Stimulated activated CD4-positive, alpha-beta T cell treated with anti-CD3 and anti-CD28 coated beads, Interleukin-12 subunit alpha, Interleukin-12 subunit beta, amount 100 ng/mL, for 24 hours (primary cell): ENCODE results near the gene AP2A2.

Experiments used
- DNase-seq, 2 experiments: peaks; one replicate each; pipeline ENCODE4 v3.0.0-alpha.2; 2020; ENCODE audit warnings: low read depth in 2 of 2

The AP2A2 gene

GRCh38 chr11:924406-925157, 1.1 kb upstream of the AP2A2 start:
- DNase-seq: no peak

DNA sequence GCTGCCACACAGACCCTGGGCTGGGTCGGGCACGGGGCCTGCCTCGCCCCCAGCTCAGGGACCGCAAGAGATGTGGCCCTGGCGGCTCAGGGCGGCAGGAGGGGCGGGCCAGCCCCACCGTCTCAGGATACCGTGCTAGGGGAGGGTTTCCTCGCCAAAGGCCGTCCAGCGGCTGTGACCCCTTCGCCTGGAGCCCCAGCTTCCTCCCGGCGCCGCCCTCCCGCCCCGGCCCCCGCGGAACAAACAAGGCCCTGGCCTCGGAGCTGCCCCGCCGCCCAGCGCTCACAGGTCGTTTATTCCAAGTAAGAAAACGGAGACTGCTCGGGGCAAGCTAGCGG, 543 bp upstream of the AP2A2 start:
- DNase-seq: no peak

DNA sequence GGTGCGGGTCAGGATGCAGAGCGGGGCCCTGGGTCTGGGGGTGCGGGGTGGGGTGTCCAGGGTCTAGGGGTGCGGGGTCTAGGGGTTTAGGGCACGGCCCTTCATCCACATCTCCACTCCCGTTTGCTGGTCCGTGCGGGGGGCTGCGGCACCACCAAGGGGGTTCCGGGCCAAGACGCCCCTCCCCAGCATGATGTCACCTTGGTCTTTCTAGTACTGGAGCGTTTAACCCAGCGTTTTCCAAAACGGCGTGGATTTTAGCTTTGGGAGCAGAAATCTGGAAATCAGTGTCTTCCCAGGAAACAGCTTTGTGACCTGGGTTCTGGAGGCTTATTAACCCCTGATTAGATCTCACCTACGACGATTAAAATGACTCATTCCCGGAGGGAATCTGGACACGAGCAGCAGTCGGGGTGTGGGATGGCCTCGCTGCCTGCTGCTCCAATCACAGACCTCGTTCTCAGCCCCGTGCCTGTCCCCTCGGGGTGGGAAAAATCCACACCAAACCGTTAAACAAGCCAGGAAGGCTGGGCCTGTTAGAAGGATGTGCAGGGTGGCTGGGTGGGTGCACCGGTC, 759 bp downstream of the AP2A2 start:
- DNase-seq: no peak

DNA sequence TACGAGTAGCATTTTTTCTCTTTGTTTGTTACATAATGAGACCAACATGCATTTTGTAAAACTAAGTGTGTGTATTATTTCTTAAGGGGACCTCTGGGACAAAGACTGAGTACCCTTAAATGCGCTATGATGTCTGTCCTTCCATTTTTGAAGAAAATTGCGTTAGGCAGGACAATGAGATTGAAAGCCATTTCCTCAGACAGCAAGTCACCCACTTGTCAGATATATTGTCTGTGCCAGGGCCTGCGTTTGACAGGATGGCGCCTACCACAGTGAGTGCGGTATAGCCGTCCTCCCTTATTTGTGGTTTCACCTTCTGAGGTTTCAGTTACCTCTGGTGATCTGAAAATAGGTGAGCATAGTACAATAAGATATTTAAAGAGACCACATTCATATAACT, 2.2 kb downstream of the AP2A2 start:
- no peak for DNase-seq

- DNase-seq: no peak
Observed at GRCh38 chr11:928786-929185, 3.1 kb downstream of the AP2A2 start.

- no peak for DNase-seq
Observed at GRCh38 chr11:929405-929804, 3.7 kb downstream of the AP2A2 start.

- DNase-seq: no peak
Observed at GRCh38 chr11:931385-931784, 5.7 kb downstream of the AP2A2 start.

- DNase-seq: no peak
Observed at GRCh38 chr11:932435-932834, 6.8 kb downstream of the AP2A2 start.

- DNase-seq: no peak
Observed at GRCh38 chr11:933142-933851, 7.6 kb downstream of the AP2A2 start.

GRCh38 chr11:933936-934335, 8.3 kb downstream of the AP2A2 start:
- DNase-seq: no peak

DNA sequence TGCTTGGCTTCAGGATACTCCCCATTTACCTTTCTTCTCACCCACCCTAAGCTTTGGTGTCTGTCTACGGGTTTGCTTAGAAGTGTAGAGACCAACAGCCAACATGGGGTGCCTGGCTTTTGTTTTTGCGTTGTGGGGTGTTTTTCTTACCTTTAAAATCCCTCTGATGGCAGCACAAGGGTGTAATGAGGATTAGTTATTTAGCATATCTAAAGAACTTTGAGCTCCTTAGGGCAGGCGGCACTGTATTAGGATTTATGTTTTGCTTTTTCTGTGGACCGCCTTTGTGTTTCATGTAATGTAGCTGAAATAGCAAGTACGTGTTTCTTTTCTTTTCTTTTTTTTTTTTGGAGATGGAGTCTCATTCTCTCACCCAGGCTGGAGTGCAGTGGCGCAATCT, 8.9 kb downstream of the AP2A2 start:
- no peak for DNase-seq

DNA sequence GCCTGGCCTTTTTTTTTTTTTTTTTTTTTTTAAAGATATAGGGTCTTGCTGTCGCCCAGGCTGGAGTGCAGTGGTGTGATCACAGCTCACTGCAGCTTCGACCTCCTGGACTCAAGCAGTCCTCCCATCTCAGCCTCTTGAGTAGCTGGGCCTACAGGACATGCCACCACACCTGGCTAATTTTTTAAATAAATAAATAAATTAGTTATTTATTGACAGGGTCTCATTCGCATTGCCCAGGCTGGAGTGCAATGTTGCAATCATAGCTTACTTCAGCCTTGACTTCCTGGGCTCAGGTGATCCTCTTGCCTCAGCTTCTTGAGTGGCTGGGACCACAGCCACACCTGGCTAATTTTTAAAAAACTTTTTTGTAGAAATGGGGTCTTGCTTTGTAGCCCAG, 10.5 kb downstream of the AP2A2 start:
- no peak for DNase-seq

DNA sequence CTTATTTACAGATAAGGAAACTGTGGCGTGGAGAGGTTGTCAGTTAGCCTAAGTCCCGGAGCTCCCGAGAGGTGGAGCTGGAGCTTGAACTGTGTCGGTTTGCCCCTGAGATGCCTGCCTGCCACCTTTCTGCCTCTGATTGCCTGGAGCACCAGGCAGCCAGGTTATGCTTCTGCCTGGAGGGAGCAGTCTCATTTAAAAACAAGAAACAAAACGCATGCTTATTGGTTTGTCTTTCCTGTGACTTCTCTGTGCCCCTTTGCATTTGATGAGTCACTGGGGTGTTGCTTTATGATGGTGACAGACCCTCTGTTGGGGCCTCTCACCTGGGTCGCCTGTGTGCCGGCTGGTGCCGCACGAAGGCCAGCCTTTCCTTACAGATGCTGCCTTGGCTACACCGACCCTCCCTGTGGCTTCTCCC, 12.2 kb downstream of the AP2A2 start:
- no peak for DNase-seq

GRCh38 chr11:940496-941135, 14.9 kb downstream of the AP2A2 start:
- DNase-seq: no peak

DNA sequence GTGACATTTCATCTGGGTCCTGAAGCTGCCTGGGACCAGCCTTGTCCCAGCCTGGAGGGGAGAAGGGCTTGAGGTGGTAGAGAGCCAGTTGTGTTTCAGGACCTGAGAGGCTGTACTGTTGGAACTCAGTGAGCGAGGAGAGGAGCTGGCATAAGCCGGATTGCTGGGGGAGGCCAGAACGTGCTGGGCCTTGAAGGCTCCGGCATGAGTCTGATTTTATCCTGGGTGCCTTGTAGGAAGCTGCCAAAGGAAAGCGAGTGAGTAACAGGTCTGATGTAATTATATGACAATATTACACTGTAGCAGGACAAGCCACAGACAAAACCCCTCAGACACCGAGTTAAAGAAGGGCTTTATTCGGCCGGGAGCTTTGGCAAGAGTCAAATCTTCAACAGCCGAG, 17.2 kb downstream of the AP2A2 start:
- DNase-seq: no peak

DNA sequence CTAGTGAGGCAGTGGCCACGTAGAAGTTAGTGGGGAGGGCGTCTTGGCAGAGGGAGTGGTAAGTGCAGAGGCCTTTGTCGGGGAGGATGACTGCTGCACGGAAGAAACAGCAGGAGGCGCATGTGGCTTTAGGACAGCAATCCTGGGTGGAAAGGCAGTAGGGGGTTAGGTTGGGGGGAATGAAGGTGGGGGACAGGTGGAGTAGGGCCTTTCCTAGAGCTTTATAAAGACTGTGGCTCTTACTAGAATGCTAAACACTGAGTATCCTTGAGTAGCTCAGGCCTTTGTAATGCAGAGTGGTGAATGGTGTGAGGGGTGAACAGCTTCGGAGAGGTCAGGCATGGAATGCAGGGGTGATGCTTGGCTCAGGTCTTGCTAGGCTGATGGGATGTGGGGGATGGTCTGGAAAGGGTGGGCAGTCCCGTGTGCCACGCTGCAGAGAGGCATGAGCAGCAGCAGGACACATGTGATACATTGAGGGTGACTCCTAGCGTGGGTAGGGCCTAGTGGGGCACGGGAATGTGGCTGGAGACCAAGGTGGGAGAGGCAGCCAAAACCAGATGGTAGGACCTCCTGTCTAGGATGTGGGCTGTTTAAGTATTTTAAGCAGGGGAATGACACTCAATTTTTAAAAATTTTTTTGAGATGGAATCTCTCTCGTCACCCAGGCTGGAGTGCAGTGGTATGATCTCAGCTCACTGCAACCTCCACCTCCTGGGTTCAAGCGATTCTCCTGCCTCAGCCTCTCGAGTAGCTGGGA, 19.2 kb downstream of the AP2A2 start:
- no peak for DNase-seq

DNA sequence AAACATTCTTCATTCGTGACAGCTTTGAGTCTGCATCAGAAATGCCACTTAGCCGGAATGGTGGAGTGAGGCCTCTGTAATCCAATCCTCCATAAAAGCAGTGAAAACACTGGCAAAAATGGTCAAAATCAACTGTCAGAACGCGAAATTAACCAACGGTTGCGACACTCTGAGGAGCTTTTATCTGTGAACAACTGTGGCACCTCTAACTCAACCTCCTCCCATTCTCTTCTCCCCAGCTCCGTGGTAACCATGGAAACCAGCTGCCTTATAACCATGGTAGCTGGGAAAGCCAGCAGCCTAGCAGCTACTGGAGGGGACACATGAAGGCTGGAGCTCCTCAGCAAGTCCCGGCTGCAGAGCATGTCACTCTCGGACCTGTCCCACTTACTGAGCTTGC, 20.3 kb downstream of the AP2A2 start:
- no peak for DNase-seq

- no peak for DNase-seq
Observed at GRCh38 chr11:947744-948143, 22.1 kb downstream of the AP2A2 start.

DNA sequence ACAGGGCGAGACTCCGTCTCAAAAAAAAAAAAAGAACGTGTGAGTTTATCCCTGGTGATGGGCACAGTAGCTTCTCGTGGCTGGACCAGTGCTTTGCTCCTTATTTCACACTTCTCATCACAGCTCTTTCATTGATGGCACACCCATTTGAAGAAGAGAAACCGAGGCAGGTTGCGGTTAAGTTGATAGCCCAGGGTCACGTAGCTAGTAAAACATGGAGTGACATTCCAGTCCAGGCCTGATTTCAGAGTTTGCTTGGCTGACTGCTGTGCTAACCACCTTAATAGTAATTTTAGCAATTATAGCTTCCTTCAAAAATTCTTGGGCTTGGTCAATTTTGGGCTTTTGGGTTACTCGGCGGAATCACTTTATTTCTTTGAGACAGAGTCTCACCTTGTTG, 25.8 kb downstream of the AP2A2 start:
- DNase-seq: no peak

DNA sequence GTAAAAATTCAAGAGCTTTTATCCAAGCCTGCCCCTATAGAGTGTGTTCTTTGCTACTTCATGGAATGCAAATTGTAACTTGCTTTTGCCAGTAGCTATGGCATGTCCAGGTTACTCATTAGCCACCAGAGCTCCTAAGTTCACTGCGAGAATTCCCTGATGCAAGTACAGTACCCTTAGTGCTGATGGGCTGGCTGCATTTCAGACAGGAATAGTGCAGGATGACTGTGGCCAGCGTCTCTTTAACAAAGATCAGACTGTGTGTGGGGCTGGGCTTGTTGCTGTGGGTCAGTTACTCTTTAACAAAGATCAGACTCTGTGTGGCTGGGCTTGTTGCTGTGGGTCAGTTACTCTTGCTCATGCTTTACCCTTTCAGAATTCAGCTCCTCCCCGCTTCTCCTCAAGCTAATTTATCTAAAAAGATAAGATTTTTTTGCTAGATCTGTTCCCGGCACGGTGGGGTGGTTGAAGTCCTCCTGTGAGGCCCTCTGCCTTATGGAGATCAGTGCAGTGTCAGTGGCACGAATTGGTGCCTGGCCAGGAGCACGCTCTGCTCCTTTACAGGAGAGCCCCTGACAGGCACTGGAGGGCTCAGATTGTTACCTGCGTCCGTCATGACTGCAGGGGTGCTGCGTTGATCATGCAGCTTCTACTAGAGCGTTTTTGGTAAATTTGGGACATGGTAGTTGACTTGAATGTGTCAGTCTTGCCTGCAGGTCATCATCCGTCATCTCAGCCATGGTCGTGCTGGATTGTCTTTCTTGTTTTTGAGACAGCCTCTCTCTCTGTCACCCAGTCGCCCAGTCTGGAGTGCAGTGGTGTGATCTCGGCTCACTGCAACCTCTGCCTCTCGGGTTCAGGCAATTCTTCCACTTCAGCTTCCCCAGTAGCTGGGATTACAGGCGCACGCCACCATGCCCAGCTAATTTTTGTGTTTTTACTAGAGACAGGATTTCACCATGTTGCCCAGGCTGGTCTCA, 27.0 kb downstream of the AP2A2 start:
- no peak for DNase-seq

- no peak for DNase-seq
Observed at GRCh38 chr11:953512-953911, 27.8 kb downstream of the AP2A2 start.
